ENCODE results near the gene MYO1F. TPM values are rescaled to one million over a fixed set of nuclear protein-coding genes. Genes with fewer than 3 reads are reported as not detected.

MYO1F gene
- total and polyA plus RNA-seq, 10 of the 15 experiments (the other 5 are each of a cell fraction or from before 2014, with no cell fraction given), result 3.5 to 49.4 (median 31.3) TPM

DNA sequence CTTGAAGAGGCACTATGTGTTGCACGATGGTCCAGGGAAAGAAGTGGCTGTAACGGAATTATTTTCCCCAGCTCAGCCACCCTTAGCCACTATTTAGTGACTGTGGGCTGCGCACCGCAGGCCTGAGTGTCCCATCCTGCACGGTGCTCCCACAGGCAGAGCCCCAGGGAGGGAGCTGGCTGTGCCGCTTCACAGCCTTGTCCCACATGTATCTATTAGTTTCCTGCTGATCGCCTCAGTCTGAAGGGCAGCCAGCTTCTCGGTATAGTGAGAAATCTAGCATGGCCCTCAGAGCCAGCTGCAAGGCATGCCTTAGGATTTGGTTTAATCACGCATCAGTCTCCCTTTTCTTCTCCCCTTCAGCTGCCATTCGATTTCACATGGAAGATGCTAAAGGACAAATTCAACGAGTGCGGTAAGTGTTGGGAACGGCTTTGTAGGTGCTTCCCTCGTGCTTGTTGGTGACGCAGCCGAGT is 90.5 kb downstream of the MYO1F start (continued):
- TF ChIP-seq, protein P1, sequence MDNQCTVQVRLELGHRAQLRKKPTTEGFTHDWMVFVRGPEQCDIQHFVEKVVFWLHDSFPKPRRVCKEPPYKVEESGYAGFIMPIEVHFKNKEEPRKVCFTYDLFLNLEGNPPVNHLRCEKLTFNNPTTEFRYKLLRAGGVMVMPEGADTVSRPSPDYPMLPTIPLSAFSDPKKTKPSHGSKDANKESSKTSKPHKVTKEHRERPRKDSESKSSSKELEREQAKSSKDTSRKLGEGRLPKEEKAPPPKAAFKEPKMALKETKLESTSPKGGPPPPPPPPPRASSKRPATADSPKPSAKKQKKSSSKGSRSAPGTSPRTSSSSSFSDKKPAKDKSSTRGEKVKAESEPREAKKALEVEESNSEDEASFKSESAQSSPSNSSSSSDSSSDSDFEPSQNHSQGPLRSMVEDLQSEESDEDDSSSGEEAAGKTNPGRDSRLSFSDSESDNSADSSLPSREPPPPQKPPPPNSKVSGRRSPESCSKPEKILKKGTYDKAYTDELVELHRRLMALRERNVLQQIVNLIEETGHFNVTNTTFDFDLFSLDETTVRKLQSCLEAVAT (IDR thresholded peaks at IDR 0.05), result no peak
- TF ChIP-seq ATF7 (IDR thresholded peaks at IDR 0.05; ENCODE audit: low read depth), result no peak
- TF ChIP-seq TCF12 (IDR thresholded peaks at IDR 0.05; ENCODE audit: low read depth, low read length), result no peak
- TF ChIP-seq, protein P2, sequence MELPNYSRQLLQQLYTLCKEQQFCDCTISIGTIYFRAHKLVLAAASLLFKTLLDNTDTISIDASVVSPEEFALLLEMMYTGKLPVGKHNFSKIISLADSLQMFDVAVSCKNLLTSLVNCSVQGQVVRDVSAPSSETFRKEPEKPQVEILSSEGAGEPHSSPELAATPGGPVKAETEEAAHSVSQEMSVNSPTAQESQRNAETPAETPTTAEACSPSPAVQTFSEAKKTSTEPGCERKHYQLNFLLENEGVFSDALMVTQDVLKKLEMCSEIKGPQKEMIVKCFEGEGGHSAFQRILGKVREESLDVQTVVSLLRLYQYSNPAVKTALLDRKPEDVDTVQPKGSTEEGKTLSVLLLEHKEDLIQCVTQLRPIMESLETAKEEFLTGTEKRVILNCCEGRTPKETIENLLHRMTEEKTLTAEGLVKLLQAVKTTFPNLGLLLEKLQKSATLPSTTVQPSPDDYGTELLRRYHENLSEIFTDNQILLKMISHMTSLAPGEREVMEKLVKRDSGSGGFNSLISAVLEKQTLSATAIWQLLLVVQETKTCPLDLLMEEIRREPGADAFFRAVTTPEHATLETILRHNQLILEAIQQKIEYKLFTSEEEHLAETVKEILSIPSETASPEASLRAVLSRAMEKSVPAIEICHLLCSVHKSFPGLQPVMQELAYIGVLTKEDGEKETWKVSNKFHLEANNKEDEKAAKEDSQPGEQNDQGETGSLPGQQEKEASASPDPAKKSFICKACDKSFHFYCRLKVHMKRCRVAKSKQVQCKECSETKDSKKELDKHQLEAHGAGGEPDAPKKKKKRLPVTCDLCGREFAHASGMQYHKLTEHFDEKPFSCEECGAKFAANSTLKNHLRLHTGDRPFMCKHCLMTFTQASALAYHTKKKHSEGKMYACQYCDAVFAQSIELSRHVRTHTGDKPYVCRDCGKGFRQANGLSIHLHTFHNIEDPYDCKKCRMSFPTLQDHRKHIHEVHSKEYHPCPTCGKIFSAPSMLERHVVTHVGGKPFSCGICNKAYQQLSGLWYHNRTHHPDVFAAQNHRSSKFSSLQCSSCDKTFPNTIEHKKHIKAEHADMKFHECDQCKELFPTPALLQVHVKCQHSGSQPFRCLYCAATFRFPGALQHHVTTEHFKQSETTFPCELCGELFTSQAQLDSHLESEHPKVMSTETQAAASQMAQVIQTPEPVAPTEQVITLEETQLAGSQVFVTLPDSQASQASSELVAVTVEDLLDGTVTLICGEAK (IDR thresholded peaks at IDR 0.05; ENCODE audit: borderline replicate concordance), result no peak
- TF ChIP-seq NR2C1 (IDR thresholded peaks at IDR 0.05), result no peak
- no peak for TF ChIP-seq WRNIP1 (IDR thresholded peaks at IDR 0.05; ENCODE audit: borderline replicate concordance, low read depth, low read length)
- TF ChIP-seq FOXK2 (IDR thresholded peaks at IDR 0.05), result no peak
- no peak for TF ChIP-seq CEBPB (IDR thresholded peaks at IDR 0.05; ENCODE audit: borderline replicate concordance in 1 of 2, low read depth in 2 of 2, low read length in 2 of 2)
- no peak for TF ChIP-seq RCOR1 (conservative IDR thresholded peaks at IDR 0.05; ENCODE audit: low read depth, low read length)
- no peak for TF ChIP-seq PML (IDR thresholded peaks at IDR 0.05; ENCODE audit: low read length)
